ENCODE measurements around the gene TNFRSF4. TPM values are rescaled to one million over a fixed set of nuclear protein-coding genes. Genes with fewer than 3 reads are reported as not detected.

The TNFRSF4 gene
- total and polyA plus RNA-seq, 7 experiments from 2014 or later = 0.49 to 192 (median 1.5) TPM

DNA sequence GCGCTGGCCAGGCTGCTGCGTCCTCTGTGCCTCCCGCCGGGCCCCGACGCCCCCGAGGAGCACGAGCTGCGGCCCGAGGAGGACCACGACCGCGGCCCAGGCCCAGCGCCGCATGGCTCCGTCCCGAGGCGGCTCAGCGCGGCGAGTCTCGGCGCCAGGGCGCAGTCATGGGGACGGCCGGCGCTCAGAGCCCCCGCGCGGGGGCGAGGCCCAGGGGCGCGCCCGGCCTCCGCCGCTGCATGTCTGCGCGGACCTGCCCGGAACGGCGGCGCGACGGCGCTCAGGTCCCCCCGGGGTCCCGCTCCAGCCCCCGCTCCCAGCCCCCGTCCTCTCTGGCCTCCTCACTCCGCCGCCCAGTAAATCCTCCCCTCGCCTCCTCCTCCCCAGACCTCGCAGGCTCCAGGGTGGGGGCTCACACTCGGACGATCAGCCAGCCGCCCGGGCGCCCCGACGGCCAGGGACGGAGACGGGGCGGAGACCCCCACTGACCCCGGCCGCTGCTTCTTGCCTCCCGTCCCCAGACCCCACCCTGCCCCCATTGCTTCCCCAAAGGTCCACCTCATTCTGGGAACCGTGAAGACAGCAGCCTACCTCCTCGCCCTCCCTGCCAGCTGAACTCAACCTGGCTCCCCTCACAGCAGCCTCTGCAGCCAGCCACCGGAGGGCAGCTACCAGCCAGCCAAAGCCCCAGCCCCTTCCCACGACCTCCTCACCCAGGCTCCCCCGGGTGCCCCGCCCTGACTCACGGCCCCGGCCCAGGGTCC is 32.8 kb upstream of the TNFRSF4 start, which contains the start of gene C1QTNF12:
C1QTNF12 (minus strand) TSS at position 146 of the 764 bp plus-strand sequence; CDS start at position 114, 32 bp downstream.
- Mint-ChIP-seq H3K9me3 (no peaks in the 10 kb centered on the region), H3K27me3 (peaks cover 0 to 4% (median 0%) of the 10 kb centered on the region in 5 donors), H3K27ac (no peak within 1 kb of the TSS), H3K36me3 (no peaks in the 10 kb centered on the region), H3K4me3 (peak within 1 kb of the TSS in 1 of 10 donors; percentile 25), H3K4me1 (peaks cover 0 to 17% (median 11%) of the 10 kb centered on the region in 7 donors)
- Histone ChIP-seq H3K4me3 (ENCODE audit: low read length) (no peak within 1 kb of the TSS), H3K36me3 (ENCODE audit: control insufficient read depth in 2 of 3, insufficient read depth in 3 of 3, low read length in 3 of 3) (no peaks in the 10 kb centered on the region), H3K27me3 (ENCODE audit: control insufficient read depth in 2 of 2, insufficient read depth in 2 of 2, low read length in 2 of 2) (no peaks in the 10 kb centered on the region), H3K4me1 (ENCODE audit: control insufficient read depth in 2 of 2, insufficient read depth in 2 of 2, low read length in 2 of 2) (peaks cover 10 to 12% of the 10 kb centered on the region in 2 donors), H3K27ac (ENCODE audit: low read depth, low read length) (no peak within 1 kb of the TSS), H3K9me3 (ENCODE audit: control insufficient read depth in 2 of 3, low read length in 3 of 3) (no peaks in the 10 kb centered on the region)
- ATAC-seq (no peak), DNase-seq (no peak)
- CTCF ChIA-PET = no interaction called here
- intact Hi-C loops (cut with micrococcal nuclease) = no loop called here
- POLR2A ChIA-PET = interaction anchor here (0.6 to 1.3 kb wide), 2 partner anchors 16 to 30 kb away, joined by 4 to 5 read pairs; no protein-coding TSS in a partner anchor

- Histone ChIP-seq H3K9me3 (ENCODE audit: control insufficient read depth in 2 of 3, low read length in 3 of 3) (no peaks in the 10 kb centered on the region), H3K27me3 (ENCODE audit: control insufficient read depth in 2 of 2, insufficient read depth in 2 of 2, low read length in 2 of 2) (no peaks in the 10 kb centered on the region), H3K27ac (ENCODE audit: low read depth, low read length) (no peak overlapping the region), H3K36me3 (ENCODE audit: control insufficient read depth in 2 of 3, insufficient read depth in 3 of 3, low read length in 3 of 3) (no peaks in the 10 kb centered on the region), H3K4me1 (ENCODE audit: control insufficient read depth in 2 of 2, insufficient read depth in 2 of 2, low read length in 2 of 2) (peaks cover 6% of the 10 kb centered on the region in 2 donors), H3K4me3 (ENCODE audit: low read length) (no peak overlapping the region)
- Mint-ChIP-seq H3K27ac (no peak overlapping the region), H3K4me1 (peaks cover 0 to 15% (median 8%) of the 10 kb centered on the region in 7 donors), H3K27me3 (peaks cover 0 to 4% (median 0%) of the 10 kb centered on the region in 5 donors), H3K36me3 (no peaks in the 10 kb centered on the region), H3K4me3 (peak overlapping the region in 1 of 10 donors; percentile 25), H3K9me3 (no peaks in the 10 kb centered on the region)
- CTCF ChIA-PET = no interaction called here
- intact Hi-C loops (cut with micrococcal nuclease) = no loop called here
- DNase-seq = no peak
- POLR2A ChIA-PET = no interaction called here
- no peak for ATAC-seq
Measured at GRCh38 chr1:1245817-1246576, 32.0 kb upstream of the TNFRSF4 start.

GRCh38 chr1:1245178-1245816 is 31.3 kb upstream of the TNFRSF4 start:
- no peaks in the 10 kb centered on the region for H3K36me3 ChIP-seq (ENCODE audit: control insufficient read depth in 2 of 3, insufficient read depth in 3 of 3, low read length in 3 of 3)
- no peak overlapping the region for H3K27ac Mint-ChIP-seq
- H3K4me3 ChIP-seq (ENCODE audit: low read length) = no peak overlapping the region
- DNase-seq (no peak), ATAC-seq (no peak)
- no peaks in the 10 kb centered on the region for H3K27me3 ChIP-seq (ENCODE audit: control insufficient read depth in 2 of 2, insufficient read depth in 2 of 2, low read length in 2 of 2)
- no peak overlapping the region for H3K27ac ChIP-seq (ENCODE audit: low read depth, low read length)
- intact Hi-C loops (cut with micrococcal nuclease) = no loop called here
- POLR2A ChIA-PET = no interaction called here
- H3K4me3 Mint-ChIP-seq = no peak overlapping the region
- CTCF ChIA-PET = no interaction called here
- H3K4me1 ChIP-seq (ENCODE audit: control insufficient read depth in 2 of 2, insufficient read depth in 2 of 2, low read length in 2 of 2) = no peaks in the 10 kb centered on the region
- no peaks in the 10 kb centered on the region for H3K9me3 ChIP-seq (ENCODE audit: control insufficient read depth in 2 of 3, low read length in 3 of 3)
- H3K9me3 Mint-ChIP-seq = no peaks in the 10 kb centered on the region
- H3K27me3 Mint-ChIP-seq = peaks cover 0 to 4% (median 0%) of the 10 kb centered on the region in 5 donors
- peaks cover 0 to 8% (median 2%) of the 10 kb centered on the region in 7 donors for H3K4me1 Mint-ChIP-seq
- H3K36me3 Mint-ChIP-seq = no peaks in the 10 kb centered on the region

- H3K27me3 Mint-ChIP-seq = peaks cover 0 to 4% (median 0%) of the 10 kb centered on the region in 5 donors
- no peaks in the 10 kb centered on the region for H3K36me3 Mint-ChIP-seq
- no peak overlapping the region for H3K27ac Mint-ChIP-seq
- Histone ChIP-seq H3K27me3 (ENCODE audit: control insufficient read depth in 2 of 2, insufficient read depth in 2 of 2, low read length in 2 of 2) (no peaks in the 10 kb centered on the region), H3K27ac (ENCODE audit: low read depth, low read length) (no peak overlapping the region), H3K4me3 (ENCODE audit: low read length) (no peak overlapping the region), H3K4me1 (ENCODE audit: control insufficient read depth in 2 of 2, insufficient read depth in 2 of 2, low read length in 2 of 2) (no peaks in the 10 kb centered on the region), H3K9me3 (ENCODE audit: control insufficient read depth in 2 of 3, low read length in 3 of 3) (no peaks in the 10 kb centered on the region), H3K36me3 (ENCODE audit: control insufficient read depth in 2 of 3, insufficient read depth in 3 of 3, low read length in 3 of 3) (no peaks in the 10 kb centered on the region)
- H3K9me3 Mint-ChIP-seq = no peaks in the 10 kb centered on the region
- intact Hi-C loops (cut with micrococcal nuclease) = no loop called here
- H3K4me1 Mint-ChIP-seq = no peaks in the 10 kb centered on the region
- POLR2A ChIA-PET = no interaction called here
- ATAC-seq (no peak), DNase-seq (no peak)
- no peak overlapping the region for H3K4me3 Mint-ChIP-seq
- CTCF ChIA-PET = no interaction called here
Measured at GRCh38 chr1:1244192-1244811, 30.3 kb upstream of the TNFRSF4 start.

- no peaks in the 10 kb centered on the region for H3K27me3 ChIP-seq (ENCODE audit: control insufficient read depth in 2 of 2, insufficient read depth in 2 of 2, low read length in 2 of 2)
- no peaks in the 10 kb centered on the region for H3K4me1 Mint-ChIP-seq
- no peaks in the 10 kb centered on the region for H3K4me1 ChIP-seq (ENCODE audit: control insufficient read depth in 2 of 2, insufficient read depth in 2 of 2, low read length in 2 of 2)
- ChIA-PET CTCF (no interaction called here), POLR2A (no interaction called here)
- DNase-seq = no peak
- H3K36me3 Mint-ChIP-seq = no peaks in the 10 kb centered on the region
- intact Hi-C loops (cut with micrococcal nuclease) = no loop called here
- H3K4me3 ChIP-seq (ENCODE audit: low read length) = no peak overlapping the region
- peak; percentile 1 for ATAC-seq
- H3K9me3 Mint-ChIP-seq = no peaks in the 10 kb centered on the region
- no peaks in the 10 kb centered on the region for H3K9me3 ChIP-seq (ENCODE audit: control insufficient read depth in 2 of 3, low read length in 3 of 3)
- no peak overlapping the region for H3K27ac ChIP-seq (ENCODE audit: low read depth, low read length)
- no peak overlapping the region for H3K27ac Mint-ChIP-seq
- H3K36me3 ChIP-seq (ENCODE audit: control insufficient read depth in 2 of 3, insufficient read depth in 3 of 3, low read length in 3 of 3) = no peaks in the 10 kb centered on the region
- peaks cover 0 to 4% (median 0%) of the 10 kb centered on the region in 5 donors for H3K27me3 Mint-ChIP-seq
- H3K4me3 Mint-ChIP-seq = no peak overlapping the region
Measured at GRCh38 chr1:1243807-1244191, 29.8 kb upstream of the TNFRSF4 start.

GRCh38 chr1:1243266-1243660 is 29.3 kb upstream of the TNFRSF4 start:
- H3K27me3 Mint-ChIP-seq = peaks cover 0 to 4% (median 0%) of the 10 kb centered on the region in 5 donors
- no peak overlapping the region for H3K27ac ChIP-seq (ENCODE audit: low read depth, low read length)
- H3K27ac Mint-ChIP-seq = no peak overlapping the region
- no peaks in the 10 kb centered on the region for H3K9me3 ChIP-seq (ENCODE audit: control insufficient read depth in 2 of 3, low read length in 3 of 3)
- H3K4me3 Mint-ChIP-seq = no peak overlapping the region
- no peaks in the 10 kb centered on the region for H3K36me3 ChIP-seq (ENCODE audit: control insufficient read depth in 2 of 3, insufficient read depth in 3 of 3, low read length in 3 of 3)
- H3K4me3 ChIP-seq (ENCODE audit: low read length) = no peak overlapping the region
- no peaks in the 10 kb centered on the region for H3K9me3 Mint-ChIP-seq
- no peak for DNase-seq
- peak; percentile 12 for ATAC-seq
- no peaks in the 10 kb centered on the region for H3K27me3 ChIP-seq (ENCODE audit: control insufficient read depth in 2 of 2, insufficient read depth in 2 of 2, low read length in 2 of 2)
- CTCF ChIA-PET = no interaction called here
- no peaks in the 10 kb centered on the region for H3K4me1 ChIP-seq (ENCODE audit: control insufficient read depth in 2 of 2, insufficient read depth in 2 of 2, low read length in 2 of 2)
- intact Hi-C loops (cut with micrococcal nuclease) = no loop called here
- no peaks in the 10 kb centered on the region for H3K4me1 Mint-ChIP-seq
- POLR2A ChIA-PET = no interaction called here
- H3K36me3 Mint-ChIP-seq = no peaks in the 10 kb centered on the region

Measured in naive thymus-derived CD4-positive, alpha-beta T cell (primary cell).